ENCODE results near the gene PACS1.

The PACS1 gene

GRCh38 chr11:66160709-66161108, 90.6 kb downstream of the PACS1 start:
- Histone ChIP-seq H3K4me2 (no peak overlapping the region), H3K9me3 (no peaks in the 10 kb centered on the region), H3K9ac (no peak overlapping the region), H4K20me1 (peaks cover 38% of the 10 kb centered on the region; the same call in 1 of the 2 replicates), H3K36me3 (no peaks in the 10 kb centered on the region), H3K4me3 (no peak overlapping the region), H3K27ac (no peak overlapping the region), H3K27me3 (no peaks in the 10 kb centered on the region), H3K4me1 (0 out of 2 replicates have a peak, but pooled peaks cover 8% of the 10 kb centered on the region)
- TF ChIP-seq Cebpa-rat (IDR thresholded peaks at IDR 0.05): no peak

GRCh38 chr11:66168289-66168688, 98.2 kb downstream of the PACS1 start:
- TF ChIP-seq Cebpa-rat (IDR thresholded peaks at IDR 0.05): no peak
- no peak overlapping the region for H3K27ac ChIP-seq
- H3K36me3 ChIP-seq: peaks cover 14% of the 10 kb centered on the region; the same call in 1 of the 2 replicates
- H3K27me3 ChIP-seq: no peaks in the 10 kb centered on the region
- H3K9me3 ChIP-seq: no peaks in the 10 kb centered on the region
- H3K4me3 ChIP-seq: no peak overlapping the region
- H4K20me1 ChIP-seq: peaks cover 51% of the 10 kb centered on the region
- H3K4me1 ChIP-seq: no peaks in the 10 kb centered on the region
- no peak overlapping the region for H3K4me2 ChIP-seq
- H3K9ac ChIP-seq: no peak overlapping the region

DNA sequence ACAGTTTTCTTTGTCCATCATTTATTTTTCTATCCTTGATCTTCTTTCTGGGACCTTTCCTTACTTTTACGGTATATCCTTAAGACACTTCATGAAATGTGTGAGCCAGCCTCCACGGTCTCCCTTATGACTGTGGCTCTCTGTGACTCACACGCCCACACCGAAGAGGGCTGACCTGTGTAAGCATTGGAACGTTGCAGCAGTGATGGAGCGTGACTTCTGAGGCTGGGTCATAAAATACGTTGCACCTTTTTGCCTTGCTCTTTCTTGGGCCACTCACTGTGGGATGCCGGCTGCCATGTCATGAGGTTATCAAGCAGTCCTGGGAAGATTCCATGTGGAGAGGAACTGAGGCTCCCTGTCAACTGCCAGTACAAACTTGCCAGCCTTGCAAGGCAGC, 102.1 kb downstream of the PACS1 start:
- TF ChIP-seq Cebpa-rat (IDR thresholded peaks at IDR 0.05): no peak
- no peaks in the 10 kb centered on the region for H3K4me1 ChIP-seq
- H4K20me1 ChIP-seq: peaks cover 44% of the 10 kb centered on the region
- H3K4me3 ChIP-seq: no peak overlapping the region
- H3K4me2 ChIP-seq: no peak overlapping the region
- no peaks in the 10 kb centered on the region for H3K9me3 ChIP-seq
- no peaks in the 10 kb centered on the region for H3K27me3 ChIP-seq
- no peak overlapping the region for H3K27ac ChIP-seq
- no peak overlapping the region for H3K9ac ChIP-seq
- H3K36me3 ChIP-seq: peaks cover 20% of the 10 kb centered on the region; the same call in 1 of the 2 replicates

GRCh38 chr11:66176650-66177049, 106.6 kb downstream of the PACS1 start:
- no peak overlapping the region for H3K4me3 ChIP-seq
- no peaks in the 10 kb centered on the region for H3K4me1 ChIP-seq
- H3K27ac ChIP-seq: no peak overlapping the region
- no peak overlapping the region for H3K4me2 ChIP-seq
- no peak for TF ChIP-seq Cebpa-rat (IDR thresholded peaks at IDR 0.05)
- peaks cover 54% of the 10 kb centered on the region; the same call in 1 of the 2 replicates for H4K20me1 ChIP-seq
- H3K9me3 ChIP-seq: no peaks in the 10 kb centered on the region
- no peak overlapping the region for H3K9ac ChIP-seq
- no peaks in the 10 kb centered on the region for H3K27me3 ChIP-seq
- H3K36me3 ChIP-seq: peaks cover 13% of the 10 kb centered on the region; the same call in 1 of the 2 replicates

DNA sequence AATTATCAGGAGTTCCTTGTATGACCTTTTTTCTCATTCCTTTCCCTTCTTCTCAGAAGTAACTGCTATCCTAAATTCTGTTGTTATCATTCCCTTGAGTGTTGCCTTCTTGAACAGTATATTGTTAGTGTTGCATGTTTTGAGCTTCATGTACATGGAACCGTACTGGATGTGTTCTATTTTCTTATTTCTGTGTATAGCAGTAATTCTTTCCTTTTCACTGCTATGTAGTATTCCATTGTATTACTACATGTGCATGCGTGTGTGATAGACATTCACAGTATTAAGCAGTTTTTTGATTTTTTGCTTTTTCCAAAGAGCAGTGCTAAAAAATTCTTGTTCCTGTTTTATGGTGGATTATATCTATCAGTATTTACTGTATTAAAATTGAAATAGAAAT, 108.1 kb downstream of the PACS1 start:
- no peaks in the 10 kb centered on the region for H3K4me1 ChIP-seq
- no peak overlapping the region for H3K9ac ChIP-seq
- no peak overlapping the region for H3K4me3 ChIP-seq
- TF ChIP-seq Cebpa-rat (IDR thresholded peaks at IDR 0.05): no peak
- H3K9me3 ChIP-seq: no peaks in the 10 kb centered on the region
- H3K27me3 ChIP-seq: no peaks in the 10 kb centered on the region
- H3K36me3 ChIP-seq: peaks cover 7% of the 10 kb centered on the region; the same call in 1 of the 2 replicates
- H3K4me2 ChIP-seq: no peak overlapping the region
- no peak overlapping the region for H3K27ac ChIP-seq
- H4K20me1 ChIP-seq: peaks cover 58% of the 10 kb centered on the region; the same call in 1 of the 2 replicates

GRCh38 chr11:66178871-66179270, 108.8 kb downstream of the PACS1 start:
- peaks cover 65% of the 10 kb centered on the region for H4K20me1 ChIP-seq
- H3K36me3 ChIP-seq: peaks cover under 1% of the 10 kb centered on the region; the same call in 1 of the 2 replicates
- no peak for TF ChIP-seq Cebpa-rat (IDR thresholded peaks at IDR 0.05)
- H3K9me3 ChIP-seq: no peaks in the 10 kb centered on the region
- H3K9ac ChIP-seq: no peak overlapping the region
- no peaks in the 10 kb centered on the region for H3K4me1 ChIP-seq
- no peak overlapping the region for H3K4me2 ChIP-seq
- no peak overlapping the region for H3K4me3 ChIP-seq
- no peak overlapping the region for H3K27ac ChIP-seq
- H3K27me3 ChIP-seq: no peaks in the 10 kb centered on the region

DNA sequence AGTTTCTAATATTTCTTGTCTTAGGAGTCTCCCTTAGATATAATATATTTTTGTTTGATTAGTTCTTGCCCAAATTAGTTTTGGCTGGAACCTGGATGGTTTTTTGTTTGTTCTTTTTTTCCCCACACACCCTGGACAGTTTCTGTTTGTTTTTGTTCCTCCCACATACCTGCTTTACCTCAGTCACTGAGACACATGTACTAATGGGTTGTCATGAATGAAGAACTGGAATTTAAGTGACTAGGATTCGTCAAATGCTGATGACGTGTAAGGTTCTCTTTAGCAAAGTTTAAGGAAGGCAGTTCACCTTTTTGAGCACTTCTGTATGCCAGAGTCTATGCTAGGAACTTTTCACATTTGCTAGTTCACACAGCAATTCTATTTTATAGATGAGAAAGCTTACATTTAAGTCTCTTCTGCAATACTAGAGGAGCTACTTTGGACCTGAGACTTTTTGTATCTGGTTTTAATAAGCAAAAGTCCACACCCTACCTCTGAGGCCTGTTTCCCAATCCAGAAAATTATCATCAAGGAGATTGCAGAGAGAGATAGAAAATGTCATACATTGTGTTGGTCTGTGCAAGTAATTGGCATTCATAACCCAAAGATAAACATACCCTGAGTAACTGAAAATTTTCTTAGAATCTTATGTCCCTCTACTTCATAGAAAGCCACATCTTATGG, 111.7 kb downstream of the PACS1 start:
- Histone ChIP-seq H3K9me3 (no peaks in the 10 kb centered on the region), H3K27ac (no peak overlapping the region), H3K9ac (no peak overlapping the region), H3K36me3 (no peaks in the 10 kb centered on the region; the same call in 1 of the 2 replicates), H3K4me2 (no peak overlapping the region), H3K4me3 (no peak overlapping the region), H3K4me1 (no peaks in the 10 kb centered on the region), H3K27me3 (no peaks in the 10 kb centered on the region), H4K20me1 (peaks cover 53% of the 10 kb centered on the region)
- TF ChIP-seq Cebpa-rat (IDR thresholded peaks at IDR 0.05): no peak

GRCh38 chr11:66183494-66184048, 113.5 kb downstream of the PACS1 start:
- Histone ChIP-seq H3K36me3 (no peaks in the 10 kb centered on the region; the same call in 1 of the 2 replicates), H3K9ac (no peak overlapping the region), H3K9me3 (0 out of 2 replicates have a peak, but pooled peaks cover 4% of the 10 kb centered on the region), H4K20me1 (peaks cover 48% of the 10 kb centered on the region), H3K27me3 (no peaks in the 10 kb centered on the region), H3K4me3 (no peak overlapping the region), H3K27ac (no peak overlapping the region), H3K4me1 (no peaks in the 10 kb centered on the region), H3K4me2 (no peak overlapping the region)
- no peak for TF ChIP-seq Cebpa-rat (IDR thresholded peaks at IDR 0.05)

GRCh38 chr11:66184728-66185127, 114.7 kb downstream of the PACS1 start:
- H3K27me3 ChIP-seq: no peaks in the 10 kb centered on the region
- no peak for TF ChIP-seq Cebpa-rat (IDR thresholded peaks at IDR 0.05)
- no peak overlapping the region for H3K4me2 ChIP-seq
- no peak overlapping the region for H3K4me3 ChIP-seq
- H3K27ac ChIP-seq: no peak overlapping the region
- H3K9ac ChIP-seq: no peak overlapping the region
- H3K36me3 ChIP-seq: peaks cover 6% of the 10 kb centered on the region; the same call in 1 of the 2 replicates
- no peaks in the 10 kb centered on the region for H3K4me1 ChIP-seq
- H4K20me1 ChIP-seq: peaks cover 38% of the 10 kb centered on the region
- peaks cover 9% of the 10 kb centered on the region; the same call in 1 of the 2 replicates for H3K9me3 ChIP-seq

- no peaks in the 10 kb centered on the region for H3K27me3 ChIP-seq
- H3K9me3 ChIP-seq: peaks cover 10% of the 10 kb centered on the region; the same call in 1 of the 2 replicates
- H3K9ac ChIP-seq: no peak overlapping the region
- H3K4me1 ChIP-seq: 0 out of 2 replicates have a peak, but pooled peaks cover 8% of the 10 kb centered on the region
- H3K36me3 ChIP-seq: peaks cover 15% of the 10 kb centered on the region; the same call in 1 of the 2 replicates
- peaks cover 35% of the 10 kb centered on the region for H4K20me1 ChIP-seq
- H3K27ac ChIP-seq: no peak overlapping the region
- no peak for TF ChIP-seq Cebpa-rat (IDR thresholded peaks at IDR 0.05)
- no peak overlapping the region for H3K4me2 ChIP-seq
- H3K4me3 ChIP-seq: no peak overlapping the region
Observed at GRCh38 chr11:66186470-66186869, 116.4 kb downstream of the PACS1 start.
